AG04450 (cell line): ENCODE results near the gene GPX4. TPM values are rescaled to one million over a fixed set of nuclear protein-coding genes. Genes with fewer than 3 reads are reported as not detected.

ENCODE experiments used
- CTCF ChIA-PET: fragments of 300-600, 350-600 bp; formaldehyde crosslinking; extraction: SDS; loops from one replicate; lab custom pipeline; 2022; ENCODE audit warnings: antibody characterized with exemption, inconsistent platforms; lab: Charles Lee
- POLR2A ChIA-PET: fragments of 350-600 bp; formaldehyde crosslinking; extraction: SDS; loops from one replicate; lab custom pipeline; 2021; ENCODE audit warnings: antibody characterized with exemption, inconsistent platforms; lab: Yijun Ruan, JAX
- DNase-seq: peaks from one replicate; pipeline ENCODE4 v3.0.0-alpha.2; 2011; ENCODE audit warnings: low read depth, low spot score
- H3K27ac ChIP-seq: one replicate; pipeline ENCODE4 v1.5.1; 2012; ENCODE audit warnings: low read depth, low read length, control low read depth
- H3K27me3 ChIP-seq: one replicate; pipeline ENCODE4 v1.6.0; 2012; ENCODE audit warnings: low read length; ENCODE audit not compliant: control insufficient read depth, insufficient read depth
- H3K4me3 ChIP-seq: 2 replicates; pipeline ENCODE4 v1.5.1; 2011; ENCODE audit warnings: mild to moderate bottlenecking, low read depth, low read length, control low read depth
- H3K9me3 ChIP-seq: 2 replicates; pipeline ENCODE4 v1.5.1; 2012; ENCODE audit warnings: low read length; ENCODE audit not compliant: control insufficient read depth, insufficient read depth
- CTCF ChIP-seq: IDR thresholded peaks from 2 replicates; pipeline ENCODE4 v1.5.1; 2011; ENCODE audit warnings: low read depth, low read length, control low read depth, inconsistent platforms
- polyA plus RNA-seq: library from polyadenylated mRNA; depleted of rRNA; stranded (reverse); fragments of >200 nt; gene quantifications from 2 replicates; pipeline ENCODE4 v1.2.3, GENCODE V29; 2011

The GPX4 gene
- polyA plus RNA-seq, 1 experiment: 627 TPM

GRCh38 chr19:1097810-1098176 lies 6.0 kb upstream of the GPX4 start:
- Histone ChIP-seq H3K4me3 (no peak overlapping the region), H3K27me3 (no peaks in the 10 kb centered on the region), H3K9me3 (peaks cover 12% of the 10 kb centered on the region), H3K27ac (no peak overlapping the region)
- POLR2A ChIA-PET: interaction anchor here (1.2 to 1.3 kb wide), 2 partner anchors 16 to 58 kb away, joined by 3 read pairs; partner anchors contain the start of gene ABCA7
- TF ChIP-seq CTCF: no peak
- no peak for DNase-seq
- CTCF ChIA-PET: interaction anchor here (0.9 kb wide), 1 partner anchor 16 kb away, joined by 3 read pairs; no protein-coding TSS in a partner anchor

- peaks cover 12% of the 10 kb centered on the region for H3K9me3 ChIP-seq
- no peaks in the 10 kb centered on the region for H3K27me3 ChIP-seq
- DNase-seq: no peak
- TF ChIP-seq CTCF: no peak
- no peak overlapping the region for H3K4me3 ChIP-seq
- POLR2A ChIA-PET: interaction anchor here (1.2 to 1.3 kb wide), 2 partner anchors 15 to 59 kb away, joined by 3 read pairs; partner anchors contain the start of gene ABCA7
- CTCF ChIA-PET: interaction anchor here (0.9 kb wide), 1 partner anchor 15 kb away, joined by 3 read pairs; no protein-coding TSS in a partner anchor
- peak overlapping the region; percentile 75 for H3K27ac ChIP-seq
Measured at GRCh38 chr19:1098177-1099051, 5.4 kb upstream of the GPX4 start.

GRCh38 chr19:1101337-1101698 lies 2.5 kb upstream of the GPX4 start:
- CTCF ChIA-PET: no interaction called here
- TF ChIP-seq CTCF: no peak
- Histone ChIP-seq H3K9me3 (peaks cover 12% of the 10 kb centered on the region), H3K27ac (peak overlapping the region; percentile 97), H3K4me3 (no peak overlapping the region), H3K27me3 (no peaks in the 10 kb centered on the region)
- no peak for DNase-seq
- POLR2A ChIA-PET: interaction anchor here (0.6 to 4.4 kb wide), 5 partner anchors 61 to 168 kb away, joined by 3 to 22 read pairs (median 4); partner anchors contain the start of genes ABCA7 and CIRBP

- TF ChIP-seq CTCF: no peak
- DNase-seq: peak; percentile 99
- ChIA-PET CTCF (interaction anchor here (1.0 to 2.0 kb wide), 2 partner anchors 11 to 92 kb away, joined by 3 to 13 read pairs; no protein-coding TSS in a partner anchor), POLR2A (interaction anchor here (0.6 to 4.4 kb wide), 12 partner anchors 8 to 446 kb away, joined by 3 to 22 read pairs (median 6); partner anchors contain the start of genes ABCA7, CIRBP and RNU6-2)
- Histone ChIP-seq H3K27ac (peak overlapping the region; percentile 97), H3K27me3 (no peaks in the 10 kb centered on the region), H3K9me3 (peaks cover 12% of the 10 kb centered on the region), H3K4me3 (peak overlapping the region; percentile 39)
Measured at GRCh38 chr19:1102407-1103131, 1.2 kb upstream of the GPX4 start.
